HFF-Myc (cell line): ENCODE results near the gene CNDP1.
A peak's percentile ranks its signal among the peaks of the same experiment; 100 is the strongest.

Experiments
- DNase-seq: peaks from one replicate; pipeline ENCODE4 v3.0.0-alpha.2; 2011; ENCODE audit warnings: low read depth; ENCODE audit errors: extremely low read depth
- H3K4me3 ChIP-seq: replicated peaks from 2 replicates; pipeline ENCODE4 v1.5.1; 2011; ENCODE audit warnings: low read depth, mild to moderate bottlenecking, control low read depth, low read length
- TF ChIP-seq, protein P1 (sequence below): IDR thresholded peaks from 2 replicates; pipeline ENCODE4 v1.5.1; 2012; ENCODE audit warnings: mild to moderate bottlenecking, low read depth, low read length, control low read depth; ENCODE audit errors: missing control alignments

CNDP1 gene

DNA sequence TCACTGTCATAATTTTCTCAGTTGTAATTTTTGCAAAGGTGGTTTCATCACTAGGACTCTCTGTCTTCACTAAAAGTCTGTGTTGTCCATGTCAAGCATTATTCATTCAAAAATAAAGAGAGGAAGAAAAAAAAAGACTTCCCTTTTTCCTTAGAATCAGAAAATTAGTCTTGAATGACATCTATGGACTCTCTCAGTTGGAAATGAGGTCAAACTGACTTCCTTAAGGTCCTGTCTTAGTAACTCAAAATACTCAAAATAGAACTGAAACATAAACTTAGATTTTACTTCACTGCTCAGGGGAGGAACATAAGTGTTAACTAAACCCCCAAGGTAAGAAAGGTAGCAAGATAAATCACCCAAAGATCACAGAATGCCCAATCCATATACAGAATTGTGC lies 61.1 kb downstream of the CNDP1 start:
- DNase-seq = no peak
- TF ChIP-seq, protein P1, sequence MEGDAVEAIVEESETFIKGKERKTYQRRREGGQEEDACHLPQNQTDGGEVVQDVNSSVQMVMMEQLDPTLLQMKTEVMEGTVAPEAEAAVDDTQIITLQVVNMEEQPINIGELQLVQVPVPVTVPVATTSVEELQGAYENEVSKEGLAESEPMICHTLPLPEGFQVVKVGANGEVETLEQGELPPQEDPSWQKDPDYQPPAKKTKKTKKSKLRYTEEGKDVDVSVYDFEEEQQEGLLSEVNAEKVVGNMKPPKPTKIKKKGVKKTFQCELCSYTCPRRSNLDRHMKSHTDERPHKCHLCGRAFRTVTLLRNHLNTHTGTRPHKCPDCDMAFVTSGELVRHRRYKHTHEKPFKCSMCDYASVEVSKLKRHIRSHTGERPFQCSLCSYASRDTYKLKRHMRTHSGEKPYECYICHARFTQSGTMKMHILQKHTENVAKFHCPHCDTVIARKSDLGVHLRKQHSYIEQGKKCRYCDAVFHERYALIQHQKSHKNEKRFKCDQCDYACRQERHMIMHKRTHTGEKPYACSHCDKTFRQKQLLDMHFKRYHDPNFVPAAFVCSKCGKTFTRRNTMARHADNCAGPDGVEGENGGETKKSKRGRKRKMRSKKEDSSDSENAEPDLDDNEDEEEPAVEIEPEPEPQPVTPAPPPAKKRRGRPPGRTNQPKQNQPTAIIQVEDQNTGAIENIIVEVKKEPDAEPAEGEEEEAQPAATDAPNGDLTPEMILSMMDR = no peak
- H3K4me3 ChIP-seq = no peak overlapping the region

GRCh38 chr18:74597034-74597661 lies 62.8 kb downstream of the CNDP1 start:
- H3K4me3 ChIP-seq = peak overlapping the region; percentile 86
- DNase-seq = no peak
- TF ChIP-seq, protein P1 = no peak

DNA sequence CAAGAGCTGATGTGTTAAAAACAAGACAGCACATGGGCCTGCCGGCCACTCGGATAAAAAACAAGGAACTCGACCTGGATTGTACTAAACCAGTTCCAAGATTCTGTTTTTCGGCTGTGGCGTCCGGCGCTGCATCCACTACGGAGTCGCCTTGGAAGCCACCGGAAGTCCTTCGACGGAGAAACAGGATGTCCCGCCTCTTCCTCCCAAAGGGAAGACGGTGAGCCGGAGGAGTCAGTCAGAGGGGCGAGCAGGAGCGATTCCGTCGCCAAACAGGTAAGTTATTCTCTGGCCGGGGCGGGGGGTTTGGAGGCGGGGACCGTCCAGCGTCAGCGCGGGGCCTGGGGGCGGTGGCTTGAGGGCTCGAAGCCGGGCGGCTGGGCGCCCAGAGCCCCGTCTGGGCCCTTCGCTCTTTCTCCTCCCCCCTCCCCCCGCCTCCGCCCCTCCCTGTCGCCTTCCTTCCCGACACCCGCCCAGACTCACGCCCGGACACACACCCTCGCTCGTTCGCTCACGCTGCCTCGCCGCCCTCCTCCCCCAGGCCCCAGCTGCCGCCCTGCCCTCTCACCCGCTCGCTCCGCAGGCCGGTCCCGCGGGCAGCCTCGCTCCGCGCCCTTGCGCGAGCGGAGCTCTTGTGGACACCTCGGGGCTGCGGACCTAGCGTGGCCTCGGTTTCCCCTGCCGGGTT lies 63.5 kb downstream of the CNDP1 start, which contains the start of gene ZNF407:
ZNF407 (plus strand) TSS at position 209 of the 688 bp plus-strand sequence. CDS start 33,150 bp downstream, outside the sequence.
- DNase-seq = peak; percentile 74
- H3K4me3 ChIP-seq = peak within 1 kb of the TSS; percentile 86
- TF ChIP-seq, protein P1 = no peak

DNA sequence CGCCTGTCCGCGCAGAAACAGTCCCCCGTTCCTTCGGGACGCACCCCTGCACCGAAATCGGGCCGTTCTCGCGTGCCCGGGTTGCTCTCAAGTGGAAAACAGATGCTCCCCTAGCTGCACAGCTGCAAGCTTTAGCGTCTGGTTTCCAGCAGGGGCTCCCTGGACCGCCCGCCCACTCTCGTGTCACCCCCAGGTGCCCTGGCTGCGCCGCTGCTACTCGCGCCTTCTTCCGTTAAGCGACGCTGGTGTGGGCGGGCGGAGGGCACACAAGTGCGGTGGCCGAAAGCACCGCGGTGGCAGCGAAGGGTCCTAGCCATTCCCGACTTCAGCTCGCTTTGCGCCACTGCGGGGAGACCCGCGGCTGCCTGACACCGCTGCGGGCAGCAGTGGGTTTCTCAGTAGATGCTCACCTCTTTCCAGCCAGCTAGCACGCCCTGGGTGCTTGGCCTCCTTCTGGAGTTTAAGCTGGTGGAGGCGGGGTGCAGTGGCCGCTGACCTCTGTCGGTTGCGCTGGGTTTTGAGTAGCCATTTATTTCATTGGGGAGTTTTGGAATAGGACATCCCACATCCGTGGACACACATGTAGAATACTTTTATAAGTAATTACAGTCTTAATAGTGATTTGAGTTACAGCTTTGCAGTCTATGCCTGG lies 64.2 kb downstream of the CNDP1 start:
- TF ChIP-seq, protein P1 = no peak
- peak overlapping the region; percentile 86 for H3K4me3 ChIP-seq
- DNase-seq = no peak

DNA sequence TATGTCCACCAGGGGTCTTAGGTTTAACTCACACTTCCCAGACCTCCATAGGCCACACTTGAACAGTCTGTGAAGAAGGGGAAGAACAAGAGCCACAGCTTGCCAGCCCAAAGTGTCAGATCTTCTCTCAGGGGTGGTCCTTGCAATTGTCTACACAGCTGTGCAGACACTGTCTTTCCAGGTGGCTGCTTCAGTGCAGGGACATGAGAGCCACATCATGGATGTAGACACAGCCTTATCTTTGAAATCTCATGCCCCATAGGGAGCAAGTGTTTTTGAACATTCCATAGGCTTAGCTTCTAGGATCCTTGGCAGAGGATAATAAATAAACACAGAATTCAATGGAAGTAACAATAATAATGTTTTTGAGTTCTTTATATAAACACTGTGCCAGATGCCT lies 70.1 kb downstream of the CNDP1 start:
- no peak overlapping the region for H3K4me3 ChIP-seq
- DNase-seq = no peak
- TF ChIP-seq, protein P1 = no peak

- DNase-seq = no peak
- H3K4me3 ChIP-seq = no peak overlapping the region
These were observed 70.5 kb downstream of the CNDP1 start for GRCh38 chr18:74604774-74605173.

More at GRCh38 chr18:74604774-74605173, 70.5 kb downstream of the CNDP1 start:
- TF ChIP-seq, protein P1 = no peak
